K562 (cell line): ENCODE data around the gene DNAAF3. TPM values are rescaled to one million over a fixed set of nuclear protein-coding genes. Genes with fewer than 3 reads are reported as not detected.

Source experiments
- BRD9 ChIP-seq: fragments of 450-650 bp; IDR thresholded peaks from 2 replicates; pipeline ENCODE4 v1.6.1; 2018; ENCODE audit warnings: low read depth; ENCODE audit not compliant: partially characterized antibody
- DACH1 ChIP-seq: fragments of 450-650 bp; IDR thresholded peaks from 2 replicates; pipeline ENCODE4 v1.6.1; 2018; ENCODE audit not compliant: partially characterized antibody
- DEAF1 ChIP-seq: fragments of 450-650 bp; formaldehyde crosslinking; IDR thresholded peaks from 2 replicates; pipeline ENCODE4 v1.4.0; 2020; ENCODE audit warnings: mild to moderate bottlenecking, moderate library complexity
- HDAC2 ChIP-seq: fragments of 450-650 bp; IDR thresholded peaks from 2 replicates; pipeline ENCODE4 v1.6.1; 2016; ENCODE audit warnings: mild to moderate bottlenecking
- KDM1A ChIP-seq, 2 experiments: fragments of 450-650 bp; IDR thresholded peaks; 2 replicates each; pipeline ENCODE4 v1.6.1; 2016; ENCODE audit warnings: mild to moderate bottlenecking in 2 of 2
- KLF16 ChIP-seq: IDR thresholded peaks from 2 replicates; pipeline ENCODE4 v1.6.1; 2016; ENCODE audit warnings: antibody characterized with exemption
- LEF1 ChIP-seq: fragments of 450-650 bp; IDR thresholded peaks from 2 replicates; pipeline ENCODE4 v1.6.1; 2016; ENCODE audit warnings: mild to moderate bottlenecking
- MBD2 ChIP-seq: sonication (generic); IDR thresholded peaks from 2 replicates; pipeline ENCODE4 v1.6.1; 2016; ENCODE audit warnings: low read depth, borderline replicate concordance
- NBN ChIP-seq: fragments of 450-650 bp; IDR thresholded peaks from 2 replicates; pipeline ENCODE4 v1.6.1; 2016; ENCODE audit warnings: low read depth, mild to moderate bottlenecking
- REST ChIP-seq, 2 experiments: fragments of 450-650 bp; formaldehyde crosslinking in 1 of 2; IDR thresholded peaks; 2 replicates each; pipeline versions ENCODE4 v1.4.0 to v1.6.1; 2014 to 2020; ENCODE audit warnings: mild to moderate bottlenecking in 2 of 2, borderline replicate concordance in 1 of 2, low read depth in 1 of 2
- ZNF143 ChIP-seq: sonication (generic); formaldehyde crosslinking; IDR thresholded peaks from 2 replicates; pipeline ENCODE4 v1.9.0; 2022; ENCODE audit warnings: mild to moderate bottlenecking, missing genetic modification reagents
- ZNF584 ChIP-seq: fragments of 200-800 bp; sonication (Bioruptor generic); IDR thresholded peaks from 2 replicates; pipeline ENCODE4 v1.6.1; 2016; ENCODE audit warnings: low read depth, mild to moderate bottlenecking, missing genetic modification characterization, missing compliant biosample characterization
- ZNF76 ChIP-seq: fragments of 250-450 bp; sonication (Bioruptor Pico); IDR thresholded peaks from 2 replicates; pipeline ENCODE4 v1.4.0; 2020; ENCODE audit warnings: mild to moderate bottlenecking, moderate library complexity, borderline replicate concordance
- polyA plus RNA-seq, 8 experiments: library from polyadenylated mRNA; depleted of rRNA in 4 of 8; stranded (reverse) in 5 of 8; unstranded in 3 of 8; fragments of >200 nt; fragmentation: Nextera tagmentation in 2 of 8; fragmentation: Illumina TruSeq in 1 of 8; extraction: Ambion mirVana in 2 of 8; extraction: Trizol in 1 of 8; gene quantifications; 2 replicates each; pipeline versions ENCODE4 v1.2.1 to v1.2.3, GENCODE V29; 2011 to 2014; ENCODE audit warnings: inconsistent platforms in 1 of 8, missing spikeins in 1 of 8
- total RNA-seq, 7 experiments: library from RNA; depleted of rRNA in 6 of 7; stranded (reverse); fragments of >200 nt in 6 of 7; fragmentation: Illumina TruSeq in 2 of 7; extraction: Trizol in 2 of 7; gene quantifications; 2 replicates each; pipeline versions ENCODE4 v1.2.1 to v1.2.3, GENCODE V29; 2011 to 2021; ENCODE audit warnings: low replicate concordance in 1 of 7
- TF ChIP-seq, protein P1 (sequence below): sonication (generic); formaldehyde crosslinking; IDR thresholded peaks from 2 replicates; pipeline ENCODE4 v1.8.1; 2023; ENCODE audit warnings: mild to moderate bottlenecking, missing genetic modification reagents
- TF ChIP-seq, protein P2 (sequence below): IDR thresholded peaks from 2 replicates; pipeline ENCODE4 v1.6.1; 2011; ENCODE audit warnings: borderline replicate concordance, low read depth, mild to moderate bottlenecking, moderate library complexity, low read length; ENCODE audit not compliant: insufficient read depth, poor library complexity, severe bottlenecking

DNAAF3 gene
- total and polyA plus RNA-seq, 9 of the 15 experiments (the other 6 are each of a cell fraction or from before 2014, with no cell fraction given): 21.6 to 61.5 (median 43.0) TPM

DNA sequence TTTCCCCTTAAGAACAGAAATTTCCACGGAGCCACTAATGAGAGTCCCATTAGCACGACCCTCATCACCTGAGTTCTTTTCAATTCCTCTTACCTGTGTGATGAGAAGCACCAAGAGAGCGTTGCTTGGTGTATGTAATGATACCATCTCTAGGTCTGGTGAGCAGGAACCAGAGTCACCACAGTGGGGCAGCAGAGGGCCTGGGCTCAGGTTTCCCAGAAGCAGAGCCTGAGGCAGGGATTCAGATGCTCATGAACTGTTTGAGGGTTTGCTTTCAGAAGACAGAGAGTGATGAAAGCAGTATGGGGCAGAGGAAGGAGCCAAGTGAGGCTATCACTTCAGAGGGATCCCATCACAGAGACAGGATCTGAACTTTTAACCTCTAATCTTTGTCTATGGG lies 46.0 kb upstream of the DNAAF3 start (continued):
- TF ChIP-seq REST (IDR thresholded peaks at IDR 0.05; ENCODE audit: borderline replicate concordance): peak; percentile 86
- TF ChIP-seq REST (CRISPR knock-in tag; IDR thresholded peaks at IDR 0.05; ENCODE audit: low read depth): no peak
- TF ChIP-seq NBN: peak; percentile 55; the same call in 1 of the 2 replicates
- TF ChIP-seq ZNF76 (CRISPR knock-in tag): no peak
- TF ChIP-seq, protein P1, sequence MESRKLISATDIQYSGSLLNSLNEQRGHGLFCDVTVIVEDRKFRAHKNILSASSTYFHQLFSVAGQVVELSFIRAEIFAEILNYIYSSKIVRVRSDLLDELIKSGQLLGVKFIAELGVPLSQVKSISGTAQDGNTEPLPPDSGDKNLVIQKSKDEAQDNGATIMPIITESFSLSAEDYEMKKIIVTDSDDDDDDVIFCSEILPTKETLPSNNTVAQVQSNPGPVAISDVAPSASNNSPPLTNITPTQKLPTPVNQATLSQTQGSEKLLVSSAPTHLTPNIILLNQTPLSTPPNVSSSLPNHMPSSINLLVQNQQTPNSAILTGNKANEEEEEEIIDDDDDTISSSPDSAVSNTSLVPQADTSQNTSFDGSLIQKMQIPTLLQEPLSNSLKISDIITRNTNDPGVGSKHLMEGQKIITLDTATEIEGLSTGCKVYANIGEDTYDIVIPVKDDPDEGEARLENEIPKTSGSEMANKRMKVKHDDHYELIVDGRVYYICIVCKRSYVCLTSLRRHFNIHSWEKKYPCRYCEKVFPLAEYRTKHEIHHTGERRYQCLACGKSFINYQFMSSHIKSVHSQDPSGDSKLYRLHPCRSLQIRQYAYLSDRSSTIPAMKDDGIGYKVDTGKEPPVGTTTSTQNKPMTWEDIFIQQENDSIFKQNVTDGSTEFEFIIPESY (CRISPR knock-in tag): 0 out of 2 replicates have a peak, but pooled peaks have one; percentile 12
- peak; percentile 67 for TF ChIP-seq DEAF1 (CRISPR knock-in tag)
- TF ChIP-seq, protein P2, sequence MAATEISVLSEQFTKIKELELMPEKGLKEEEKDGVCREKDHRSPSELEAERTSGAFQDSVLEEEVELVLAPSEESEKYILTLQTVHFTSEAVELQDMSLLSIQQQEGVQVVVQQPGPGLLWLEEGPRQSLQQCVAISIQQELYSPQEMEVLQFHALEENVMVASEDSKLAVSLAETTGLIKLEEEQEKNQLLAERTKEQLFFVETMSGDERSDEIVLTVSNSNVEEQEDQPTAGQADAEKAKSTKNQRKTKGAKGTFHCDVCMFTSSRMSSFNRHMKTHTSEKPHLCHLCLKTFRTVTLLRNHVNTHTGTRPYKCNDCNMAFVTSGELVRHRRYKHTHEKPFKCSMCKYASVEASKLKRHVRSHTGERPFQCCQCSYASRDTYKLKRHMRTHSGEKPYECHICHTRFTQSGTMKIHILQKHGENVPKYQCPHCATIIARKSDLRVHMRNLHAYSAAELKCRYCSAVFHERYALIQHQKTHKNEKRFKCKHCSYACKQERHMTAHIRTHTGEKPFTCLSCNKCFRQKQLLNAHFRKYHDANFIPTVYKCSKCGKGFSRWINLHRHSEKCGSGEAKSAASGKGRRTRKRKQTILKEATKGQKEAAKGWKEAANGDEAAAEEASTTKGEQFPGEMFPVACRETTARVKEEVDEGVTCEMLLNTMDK: peak; percentile 52
- TF ChIP-seq LEF1: no peak
- peak; percentile 56; the same call in 1 of the 2 replicates for TF ChIP-seq KLF16
- TF ChIP-seq MBD2: no peak
- TF ChIP-seq ZNF584 (CRISPR knock-in tag): no peak
- peak in 1 of 2 experiments; percentile 45; a peak in 1 of 4 replicates for TF ChIP-seq KDM1A (IDR thresholded peaks at IDR 0.05)
- TF ChIP-seq HDAC2: peak; percentile 58; the same call in 1 of the 2 replicates
- no peak for TF ChIP-seq DACH1
- peak; percentile 52; the same call in 1 of the 2 replicates for TF ChIP-seq ZNF143 (CRISPR knock-in tag)
- peak; percentile 66 for TF ChIP-seq BRD9
